SKM-1 treated with dmso at 0.1 percent for 144 hours (cell line): ENCODE measurements around the gene CDH1.

Experiments used
- DNase-seq: peaks from one replicate; lab custom pipeline; 2025; ENCODE audit not compliant: unreplicated experiment; lab: John Stamatoyannopoulos, UW

The CDH1 gene

DNA sequence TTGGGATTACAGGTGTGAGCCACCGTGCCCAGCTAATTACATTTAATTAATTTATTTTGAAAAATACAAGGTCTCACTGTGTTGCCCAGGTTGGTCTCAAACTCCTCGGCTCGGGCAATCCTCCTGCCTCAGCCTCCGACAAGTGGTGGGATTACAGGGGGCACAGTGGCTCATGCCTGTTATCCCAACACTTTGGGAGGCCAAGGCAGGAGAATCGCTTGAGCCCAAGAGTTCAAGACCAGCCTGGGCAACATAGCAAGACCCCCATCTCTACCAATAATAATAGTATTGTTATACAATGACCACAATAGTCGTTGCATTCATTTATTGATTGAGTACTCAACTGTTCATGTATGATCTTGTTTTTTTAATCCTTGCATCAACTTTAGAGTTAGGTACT lies 22.0 kb downstream of the CDH1 start:
- DNase-seq = no peak

DNA sequence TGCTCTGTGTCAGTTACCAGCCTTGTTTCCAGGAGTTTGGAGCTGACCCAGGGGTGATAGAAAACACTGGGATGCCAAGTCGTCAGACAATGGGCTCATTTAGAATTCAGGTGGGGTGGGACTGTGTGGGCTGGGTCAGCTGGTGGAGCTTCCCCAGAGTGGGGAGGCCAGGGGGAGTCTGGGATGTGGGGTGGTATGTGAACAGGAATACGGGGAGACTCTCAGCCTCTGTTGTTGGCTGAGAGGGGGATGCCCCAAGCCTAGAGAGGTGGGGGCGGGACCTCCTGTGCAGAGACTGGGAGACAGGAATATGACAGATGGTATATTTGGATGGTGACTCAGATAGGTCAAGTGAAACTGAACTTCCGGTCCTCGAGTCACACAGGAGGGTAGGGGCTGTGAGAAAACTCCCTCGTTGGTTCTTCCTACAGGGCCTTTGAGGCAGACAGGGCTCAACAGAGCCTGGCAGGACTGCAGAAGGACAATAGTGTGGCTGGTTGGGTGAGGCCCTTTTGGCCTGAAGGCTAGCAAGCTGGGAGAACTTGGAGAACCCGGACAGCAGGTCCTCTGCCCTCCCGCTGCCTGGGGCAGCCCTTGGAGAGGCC lies 23.7 kb downstream of the CDH1 start:
- DNase-seq = no peak

DNA sequence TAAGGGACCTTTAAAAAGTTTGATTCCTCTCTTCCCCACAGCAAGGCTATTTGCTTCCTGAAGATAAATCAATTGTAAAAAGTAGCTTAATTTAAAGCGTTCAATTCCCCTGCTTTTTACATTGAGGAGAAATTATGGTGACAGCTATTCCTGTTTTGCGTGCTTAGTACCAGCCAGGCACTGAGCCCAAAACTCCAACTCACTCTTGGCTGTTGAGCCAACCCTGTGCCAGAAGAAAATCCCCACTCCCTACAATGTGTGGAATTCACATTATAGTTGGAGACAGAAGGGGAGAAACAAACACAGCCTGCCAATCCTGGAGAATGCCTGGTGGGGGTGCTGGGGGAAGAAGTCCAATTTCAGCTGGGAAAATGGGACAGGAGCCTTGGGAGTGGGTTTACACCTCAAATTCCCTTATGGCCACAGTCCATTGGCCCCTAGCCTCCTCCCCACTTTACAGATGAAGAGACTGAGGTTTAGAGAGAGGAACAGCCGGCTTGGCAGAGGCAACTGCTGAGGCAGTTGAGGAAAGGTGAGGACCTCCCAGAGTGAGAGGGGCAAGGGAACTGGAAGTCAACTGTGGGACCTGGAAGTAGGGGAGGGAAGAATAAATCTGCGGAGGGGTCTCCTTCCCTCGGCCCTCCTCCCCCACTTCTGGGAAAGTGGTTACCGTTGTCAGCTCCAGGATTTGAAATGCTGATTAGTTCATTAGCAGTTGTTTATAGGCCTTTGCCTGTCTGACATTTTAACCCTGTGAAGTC lies 26.1 kb downstream of the CDH1 start:
- no peak for DNase-seq

DNA sequence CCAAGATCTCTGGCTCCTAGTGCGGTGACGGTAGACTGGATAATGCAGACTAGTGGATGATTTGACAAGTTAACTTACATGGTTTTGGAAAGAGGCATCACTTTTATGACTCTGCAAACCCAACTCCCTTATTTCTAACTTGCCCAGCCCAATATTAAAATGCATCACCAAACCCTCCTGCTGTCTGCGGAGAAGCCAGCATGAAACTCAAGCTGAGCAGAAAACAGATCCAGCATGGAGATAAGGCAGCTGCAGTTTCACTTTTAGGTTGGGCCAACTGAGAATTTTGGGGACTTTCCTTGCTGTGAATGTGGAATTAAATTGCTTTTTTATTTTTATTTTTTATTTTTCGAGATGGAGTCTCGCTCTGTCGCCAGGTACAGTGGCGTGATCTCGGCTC lies 27.8 kb downstream of the CDH1 start:
- DNase-seq = no peak

DNA sequence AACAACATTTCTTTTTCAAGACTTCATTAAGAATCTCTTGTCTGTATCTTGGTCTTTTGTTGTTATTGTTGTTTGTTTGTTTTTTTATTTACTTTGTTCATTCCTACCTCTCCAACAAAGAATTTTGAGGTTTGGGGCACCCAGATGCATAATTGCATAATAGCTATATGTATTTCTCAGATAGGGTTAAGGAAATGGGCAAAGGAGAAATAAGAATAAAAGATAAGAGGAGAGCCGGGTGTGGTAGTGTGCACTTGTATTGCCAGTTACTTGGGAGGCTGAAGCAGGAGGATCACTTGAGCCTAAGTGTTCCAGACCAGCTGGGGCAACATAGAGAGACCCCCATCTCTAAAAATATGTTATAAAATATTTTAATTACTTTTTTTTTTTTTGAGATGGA lies 30.5 kb downstream of the CDH1 start:
- DNase-seq = no peak

DNA sequence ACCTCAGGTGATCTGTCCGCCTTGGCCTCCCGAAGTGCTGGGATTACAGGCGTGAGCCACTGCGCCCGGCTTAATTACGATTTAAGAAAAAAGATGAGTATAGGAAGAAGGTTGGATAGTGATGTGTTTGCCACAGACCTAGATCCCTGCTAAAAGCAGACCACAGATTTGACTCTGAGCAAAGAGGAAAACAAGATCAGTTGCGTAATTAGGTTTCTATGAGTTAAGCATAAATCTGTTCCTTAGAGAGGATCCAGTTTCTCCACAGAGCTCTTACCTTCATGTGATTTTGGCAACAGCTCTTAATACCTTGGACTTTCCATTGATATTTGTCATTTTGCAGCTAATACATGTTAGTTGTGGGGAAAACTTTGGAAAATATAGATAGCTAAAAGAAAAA lies 31.1 kb downstream of the CDH1 start:
- no peak for DNase-seq

DNA sequence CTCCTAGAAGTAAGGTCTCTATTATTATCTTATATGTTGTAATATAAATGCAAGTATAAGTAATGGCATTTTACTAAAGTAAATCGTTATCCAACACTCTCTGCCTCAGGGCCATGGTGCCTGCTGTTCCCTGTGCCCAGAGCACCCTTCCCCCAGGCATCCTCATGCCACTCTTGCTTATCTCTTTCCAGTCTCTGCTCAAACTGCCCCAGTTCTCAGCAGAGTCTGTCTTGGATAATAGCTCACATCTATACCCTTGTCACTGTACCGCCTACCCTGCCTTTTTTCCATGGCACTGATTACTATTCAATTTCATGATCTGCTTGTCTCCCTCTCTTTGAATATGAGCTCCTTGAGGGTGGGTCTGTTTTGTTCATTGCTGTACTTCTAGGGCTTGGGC lies 31.7 kb downstream of the CDH1 start:
- no peak for DNase-seq

DNA sequence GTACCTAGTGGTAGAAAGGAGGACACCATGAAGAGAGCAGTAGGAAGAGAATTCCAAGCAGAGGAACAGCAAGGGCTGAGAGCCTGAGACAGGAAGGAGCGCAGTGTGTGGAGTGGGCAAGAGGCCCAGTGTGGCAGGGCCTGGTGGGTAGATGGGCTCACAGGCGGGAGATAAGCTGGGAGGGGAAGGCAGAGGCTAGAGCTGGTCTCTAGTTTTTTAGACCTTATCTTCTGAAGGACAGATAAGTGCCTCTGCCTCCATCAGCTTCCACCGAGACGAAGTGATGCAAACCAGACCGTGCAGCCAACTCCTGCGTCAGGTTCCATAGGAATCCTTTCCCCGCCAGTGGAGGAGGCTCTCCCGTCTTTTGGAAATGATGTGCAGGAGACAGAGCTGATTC lies 33.6 kb downstream of the CDH1 start:
- no peak for DNase-seq

DNA sequence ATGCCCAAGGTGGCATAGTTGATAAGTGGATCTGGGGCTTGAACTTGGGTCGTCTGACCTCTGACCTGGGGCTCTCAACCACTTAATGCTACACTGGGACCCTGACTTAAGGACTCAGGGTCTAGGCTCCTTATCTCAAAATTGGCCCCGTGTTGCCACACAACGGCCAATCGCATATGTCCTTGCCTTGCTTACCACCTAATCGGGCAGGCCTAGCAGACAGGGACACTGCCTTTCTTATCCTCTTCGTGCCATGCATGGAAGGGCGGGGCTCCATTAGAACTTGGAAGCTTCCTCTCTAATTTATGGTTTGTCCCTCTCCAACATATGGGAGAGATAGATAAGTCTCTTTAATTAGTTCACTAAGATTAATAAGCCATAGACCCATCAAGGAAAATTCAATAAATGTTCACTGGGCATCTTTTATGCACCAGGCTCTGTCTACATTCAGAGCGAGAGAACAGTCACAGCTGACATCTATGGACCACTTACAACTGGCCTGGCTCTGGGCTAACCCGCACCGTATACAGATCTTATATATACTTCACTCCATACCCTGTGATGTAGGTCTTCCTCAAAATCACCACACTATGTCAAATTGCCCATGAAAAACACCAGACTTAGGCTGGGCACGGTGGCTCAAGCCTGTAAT lies 35.1 kb downstream of the CDH1 start:
- DNase-seq = no peak

DNA sequence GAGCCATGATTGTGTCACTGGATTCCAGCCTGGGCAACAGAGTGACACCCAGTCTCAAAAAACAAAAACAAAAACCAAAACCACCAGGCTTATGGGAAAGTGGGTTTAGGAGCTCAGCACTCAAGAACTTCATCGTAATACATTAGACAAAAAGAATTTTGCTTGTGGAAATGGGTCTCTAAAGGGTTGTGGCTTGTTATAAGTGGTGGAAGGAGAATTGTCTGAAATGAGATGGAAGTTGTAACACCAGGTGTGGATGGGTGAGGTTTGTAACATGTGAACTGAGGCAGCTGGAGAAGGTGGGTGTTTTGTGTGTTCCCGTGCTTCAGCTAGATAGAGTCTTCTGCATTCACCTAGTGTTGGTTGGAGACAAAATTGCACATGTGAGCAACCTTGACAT lies 35.8 kb downstream of the CDH1 start:
- no peak for DNase-seq

DNA sequence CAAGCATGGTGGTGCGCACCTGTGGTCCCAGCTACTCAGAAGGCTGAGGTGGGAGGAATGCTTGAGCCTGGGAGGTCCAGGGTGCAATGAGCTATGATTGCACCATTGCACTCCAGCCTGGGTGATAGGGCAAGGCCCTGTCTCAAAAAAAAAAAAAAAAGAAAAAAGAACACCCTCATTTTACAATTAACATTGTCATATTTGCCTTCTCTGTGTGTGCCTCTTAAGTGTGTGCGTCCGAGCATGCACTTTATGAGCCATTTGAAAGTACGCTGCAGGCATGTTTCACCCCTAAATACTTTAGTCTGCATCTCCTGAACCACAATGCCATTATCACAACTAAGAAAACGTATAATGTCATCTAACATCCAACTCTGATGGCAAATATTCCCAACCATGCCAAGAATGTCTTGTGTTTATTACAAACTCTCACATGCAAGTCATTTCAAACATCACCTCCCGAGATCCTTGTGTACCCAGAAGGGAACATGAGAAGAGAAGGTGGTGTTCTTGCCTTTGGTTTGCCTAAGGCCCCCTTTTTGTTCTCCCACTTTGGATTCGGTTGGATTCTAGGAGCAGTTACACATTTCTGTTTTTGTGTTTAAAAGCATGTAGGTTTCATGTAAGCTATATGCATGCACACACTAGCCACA lies 38.0 kb downstream of the CDH1 start:
- no peak for DNase-seq

DNA sequence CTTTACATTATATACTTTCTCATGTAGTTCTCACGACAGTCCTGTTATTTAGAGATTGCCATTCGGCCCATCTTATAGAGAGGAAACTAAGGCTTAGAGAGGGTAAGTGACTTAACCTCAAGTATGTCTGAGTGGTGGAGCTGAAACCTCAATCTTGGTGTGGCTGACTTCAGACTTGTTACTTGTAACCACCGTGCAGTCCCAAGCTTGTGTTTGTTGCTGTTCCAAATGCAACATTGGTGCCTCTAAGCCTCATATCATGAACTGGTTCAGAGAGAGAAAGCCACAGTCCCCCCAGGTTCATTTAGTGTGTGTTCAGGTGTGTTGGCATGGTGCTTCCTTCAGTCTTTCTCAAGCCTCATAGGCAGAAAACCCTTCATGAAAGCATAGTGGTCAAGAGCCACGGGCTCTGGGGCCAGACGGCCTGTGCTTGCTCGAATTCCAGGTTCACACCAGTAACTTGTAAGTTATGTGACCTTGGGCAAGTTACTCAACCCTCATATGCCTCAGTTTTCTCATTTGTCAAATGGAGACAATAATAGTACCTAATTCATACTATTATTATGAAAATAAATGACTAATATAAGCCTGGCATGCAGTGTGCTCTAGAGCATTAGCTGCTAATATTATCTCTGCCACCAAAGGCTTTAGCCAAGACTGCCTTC lies 39.9 kb downstream of the CDH1 start:
- no peak for DNase-seq

DNA sequence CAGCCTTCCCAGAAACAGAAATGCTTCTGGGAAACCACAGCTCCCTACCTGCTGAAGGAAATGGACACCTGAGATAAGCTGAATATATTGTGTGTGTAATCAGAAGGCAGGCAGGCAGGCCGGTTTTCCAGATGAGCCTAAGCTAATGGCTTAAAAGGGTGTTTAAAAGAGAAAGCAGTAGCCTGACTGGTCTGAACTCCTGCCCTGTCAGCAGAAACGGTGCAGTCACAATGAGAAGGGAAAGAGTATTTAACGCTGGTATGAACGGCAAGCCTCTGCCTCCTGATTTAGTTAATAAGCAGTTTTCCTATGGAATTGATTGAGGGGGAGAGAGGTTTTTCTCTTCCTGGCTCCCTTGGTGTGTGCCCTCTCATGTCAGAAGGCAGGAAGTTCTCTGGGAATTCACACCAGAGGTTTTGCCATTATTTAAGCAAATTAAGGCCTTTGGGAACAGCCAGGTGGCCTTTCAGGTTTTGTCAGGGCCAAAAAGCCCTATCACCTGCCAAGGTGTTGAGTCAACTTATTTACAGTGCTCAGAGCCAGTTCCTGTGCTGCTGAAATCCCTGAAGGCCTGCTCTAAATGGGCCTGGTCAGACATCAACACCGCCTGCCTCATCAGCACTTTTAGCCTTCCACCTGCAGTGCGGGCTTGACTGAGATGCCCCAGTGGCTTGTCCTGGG lies 41.6 kb downstream of the CDH1 start:
- no peak for DNase-seq

DNA sequence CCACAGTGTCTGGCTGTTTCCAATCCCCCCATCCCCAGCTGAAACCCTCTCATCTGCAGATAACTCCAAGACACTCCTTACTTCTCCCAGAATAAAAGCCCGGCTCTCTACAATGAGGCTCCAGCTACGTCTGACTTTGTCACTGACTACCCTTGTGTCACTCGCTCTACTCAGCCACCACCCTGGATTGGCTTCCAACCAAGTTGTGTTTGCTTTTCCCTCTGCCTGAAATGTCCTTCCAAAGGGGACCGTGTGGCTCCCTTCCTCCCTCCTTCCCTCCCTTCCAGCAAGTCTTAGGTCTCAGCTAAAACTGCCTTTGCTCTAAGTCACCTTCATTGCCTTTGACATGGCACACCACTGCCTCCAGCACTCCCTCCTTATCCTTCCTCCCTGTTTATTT lies 42.8 kb downstream of the CDH1 start:
- DNase-seq = no peak

DNA sequence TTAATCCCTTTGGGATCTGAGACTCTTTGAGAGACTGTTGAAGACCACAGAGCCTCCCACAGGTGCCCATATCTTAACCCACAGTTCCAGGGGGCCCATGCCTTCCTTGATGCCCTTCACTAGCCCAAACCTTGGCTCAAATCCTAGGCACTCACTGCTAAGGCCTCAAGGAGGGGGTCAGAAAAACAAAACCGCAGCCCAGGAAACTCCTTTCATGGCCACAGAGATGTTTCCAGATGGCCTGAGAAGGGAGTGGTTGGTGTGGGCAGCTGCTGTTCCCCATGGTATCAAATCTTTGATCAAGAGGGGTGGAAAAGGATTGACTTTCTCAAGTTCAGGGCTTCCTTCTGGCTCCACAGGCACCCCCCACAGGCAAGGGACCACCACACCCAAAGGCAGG lies 44.7 kb downstream of the CDH1 start:
- no peak for DNase-seq

DNA sequence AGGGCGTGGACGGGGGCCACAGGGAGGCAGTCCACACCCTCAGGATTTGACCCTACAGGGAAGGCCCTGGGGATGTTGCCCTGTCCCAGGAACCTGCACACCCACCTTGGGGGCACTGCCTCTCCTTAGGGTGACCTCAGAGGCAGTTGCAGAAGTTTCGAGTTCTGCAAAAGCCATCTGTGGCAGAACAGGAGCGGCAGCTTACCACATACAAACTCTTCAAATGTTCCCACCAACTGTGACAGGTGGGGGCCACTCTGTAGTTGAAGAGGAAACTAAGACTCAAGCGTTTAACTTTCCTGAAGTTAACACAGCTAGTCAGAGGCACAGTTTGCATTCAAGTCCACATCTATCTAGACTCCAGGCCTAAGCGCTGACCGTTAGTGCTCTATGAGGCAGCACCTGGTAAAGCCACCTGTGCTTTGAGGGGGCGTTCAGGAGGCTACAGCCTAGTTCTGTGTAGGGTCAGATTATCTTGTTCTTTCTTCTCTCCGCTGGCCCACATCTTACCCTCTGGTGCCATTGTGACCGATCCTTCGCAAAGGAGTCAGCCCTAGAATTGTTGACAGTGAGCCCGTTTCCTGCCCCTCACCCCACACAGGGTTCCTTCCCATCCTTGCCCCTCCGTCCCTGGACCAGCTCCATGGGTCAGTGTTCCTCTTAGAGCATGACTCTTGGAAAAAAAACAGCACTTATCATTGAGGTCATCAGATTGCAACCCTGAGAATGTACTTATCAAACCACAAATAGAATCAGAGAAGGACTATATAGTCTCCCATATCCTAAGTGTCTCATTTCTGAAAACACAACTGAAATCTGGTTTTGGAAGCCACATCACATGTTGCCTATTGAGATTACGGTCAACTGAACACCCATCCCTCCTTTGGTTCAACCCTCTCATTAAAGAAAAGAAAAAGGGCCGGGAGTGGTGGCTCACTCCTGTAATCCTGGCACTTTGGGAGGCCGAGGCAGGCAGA lies 45.4 kb downstream of the CDH1 start:
- DNase-seq = no peak

DNA sequence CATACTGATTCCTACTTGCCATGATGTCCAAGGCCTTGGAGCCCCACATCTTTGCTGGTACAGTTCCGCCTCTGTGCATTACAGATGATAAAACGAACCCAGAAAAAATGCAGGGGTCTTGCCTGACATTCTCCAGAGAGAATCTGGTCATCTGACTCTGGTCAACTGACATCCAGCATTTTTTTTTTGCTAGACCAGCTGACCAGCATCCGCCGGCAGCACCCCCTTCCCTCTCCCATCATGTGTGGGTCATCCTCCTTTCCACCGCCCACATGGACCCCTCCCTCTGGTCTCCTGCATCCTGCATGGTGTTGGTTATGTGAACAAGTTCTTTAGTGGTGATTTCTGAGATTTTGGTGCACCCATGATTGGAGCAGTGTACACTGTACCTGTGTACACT lies 47.1 kb downstream of the CDH1 start:
- DNase-seq = no peak

DNA sequence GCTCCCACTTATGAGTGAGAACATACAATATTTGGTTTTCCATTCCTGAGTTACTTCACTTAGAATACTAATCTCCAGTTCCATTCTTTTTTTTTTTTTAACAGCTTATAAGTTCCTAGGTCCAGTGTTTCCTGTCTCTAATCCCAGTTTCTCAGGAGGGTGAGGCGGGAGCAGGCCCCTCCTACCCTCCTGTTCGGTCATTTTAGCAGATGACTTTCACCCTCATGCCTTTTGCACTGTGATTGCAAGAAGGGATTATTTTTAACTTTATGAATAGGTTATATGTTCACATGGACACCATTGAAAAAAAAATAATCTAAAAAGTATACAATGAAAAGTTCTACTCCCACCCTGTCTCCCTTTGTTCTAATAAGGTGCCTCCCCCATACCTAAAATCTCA lies 47.6 kb downstream of the CDH1 start:
- no peak for DNase-seq

DNA sequence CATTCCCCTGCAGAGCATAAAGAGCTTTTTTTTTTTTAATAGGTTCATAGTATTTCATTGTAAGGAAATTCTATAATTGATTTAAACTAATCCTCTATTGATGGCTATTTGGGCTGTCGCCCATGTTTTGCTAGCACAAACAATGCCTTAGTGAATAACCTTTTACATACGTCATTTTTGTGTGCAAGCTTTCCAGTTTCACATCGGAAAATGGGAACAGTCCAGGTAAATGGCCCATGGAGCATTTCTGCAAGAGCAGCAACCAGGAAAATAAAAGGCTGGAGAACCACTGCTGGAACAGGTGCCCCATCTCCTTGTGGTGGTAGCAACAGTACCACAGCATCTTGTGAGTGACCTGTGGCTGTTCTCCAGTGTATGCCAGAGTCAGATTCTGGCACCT lies 48.6 kb downstream of the CDH1 start:
- DNase-seq = no peak
